ENCODE data around the gene HECTD4. TPM values are rescaled to one million over a fixed set of nuclear protein-coding genes. Genes with fewer than 3 reads are reported as not detected.

HECTD4 gene
- total RNA-seq, 1 experiment from 2014 or later, result 32.5 TPM

- Histone ChIP-seq H3K4me2 (ENCODE audit: low read depth, low read length, poor library complexity, severe bottlenecking) (no peak overlapping the region), H3K4me3 (ENCODE audit: low read length) (no peak overlapping the region), H4K20me1 (ENCODE audit: insufficient read depth, low read depth, low read length) (no peaks in the 10 kb centered on the region), H3K9me3 (ENCODE audit: low read length) (no peaks in the 10 kb centered on the region), H3K79me2 (ENCODE audit: low read length) (no peaks in the 10 kb centered on the region), H3K9ac (ENCODE audit: low read length) (no peak overlapping the region), H3K9me2 (replicated peaks; ENCODE audit: insufficient read depth, low read length) (no peaks in the 10 kb centered on the region), H3K27me3 (ENCODE audit: low read length) (no peaks in the 10 kb centered on the region), H3K27ac (ENCODE audit: low read length) (no peak overlapping the region), H2AFZ (ENCODE audit: low read length) (no peak overlapping the region), H3K4me1 (ENCODE audit: low read length) (no peaks in the 10 kb centered on the region), H3K36me3 (ENCODE audit: insufficient read depth, low read length) (peaks cover 46% of the 10 kb centered on the region)
- no peak for DNase-seq
Measured at GRCh38 chr12:112153893-112154219, 228.4 kb downstream of the HECTD4 start.

- H3K4me3 ChIP-seq (ENCODE audit: low read length), result no peak overlapping the region
- no peaks in the 10 kb centered on the region for H3K9me2 ChIP-seq (replicated peaks; ENCODE audit: insufficient read depth, low read length)
- no peak overlapping the region for H3K4me2 ChIP-seq (ENCODE audit: low read depth, low read length, poor library complexity, severe bottlenecking)
- peaks cover 45% of the 10 kb centered on the region for H3K36me3 ChIP-seq (ENCODE audit: insufficient read depth, low read length)
- no peak overlapping the region for H3K9ac ChIP-seq (ENCODE audit: low read length)
- H2AFZ ChIP-seq (ENCODE audit: low read length), result no peak overlapping the region
- no peaks in the 10 kb centered on the region for H3K79me2 ChIP-seq (ENCODE audit: low read length)
- H4K20me1 ChIP-seq (ENCODE audit: insufficient read depth, low read depth, low read length), result no peaks in the 10 kb centered on the region
- no peaks in the 10 kb centered on the region for H3K9me3 ChIP-seq (ENCODE audit: low read length)
- DNase-seq, result no peak
- no peak overlapping the region for H3K27ac ChIP-seq (ENCODE audit: low read length)
- H3K4me1 ChIP-seq (ENCODE audit: low read length), result no peaks in the 10 kb centered on the region
- no peaks in the 10 kb centered on the region for H3K27me3 ChIP-seq (ENCODE audit: low read length)
Measured at GRCh38 chr12:112153181-112153892, 228.9 kb downstream of the HECTD4 start.

GRCh38 chr12:112151766-112152541 is 230.3 kb downstream of the HECTD4 start:
- no peaks in the 10 kb centered on the region for H3K79me2 ChIP-seq (ENCODE audit: low read length)

GRCh38 chr12:112149596-112149995 is 232.6 kb downstream of the HECTD4 start:
- H3K9ac ChIP-seq (ENCODE audit: low read length), result no peak overlapping the region
- H3K27ac ChIP-seq (ENCODE audit: low read length), result no peak overlapping the region
- H4K20me1 ChIP-seq (ENCODE audit: insufficient read depth, low read depth, low read length), result no peaks in the 10 kb centered on the region
- H3K9me2 ChIP-seq (replicated peaks; ENCODE audit: insufficient read depth, low read length), result no peaks in the 10 kb centered on the region
- peaks cover 9% of the 10 kb centered on the region; the same call in 1 of the 2 replicates for H3K79me2 ChIP-seq (ENCODE audit: low read length)
- no peak overlapping the region for H3K4me3 ChIP-seq (ENCODE audit: low read length)
- H3K27me3 ChIP-seq (ENCODE audit: low read length), result no peaks in the 10 kb centered on the region
- H3K4me1 ChIP-seq (ENCODE audit: low read length), result peaks cover 33% of the 10 kb centered on the region
- DNase-seq, result no peak
- peaks cover 66% of the 10 kb centered on the region for H3K36me3 ChIP-seq (ENCODE audit: insufficient read depth, low read length)
- no peak overlapping the region for H3K4me2 ChIP-seq (ENCODE audit: low read depth, low read length, poor library complexity, severe bottlenecking)
- no peaks in the 10 kb centered on the region for H3K9me3 ChIP-seq (ENCODE audit: low read length)
- H2AFZ ChIP-seq (ENCODE audit: low read length), result no peak overlapping the region

More at GRCh38 chr12:112151766-112152541, 230.3 kb downstream of the HECTD4 start:
- Histone ChIP-seq H3K4me1 (ENCODE audit: low read length) (peaks cover 13% of the 10 kb centered on the region), H3K9ac (ENCODE audit: low read length) (no peak overlapping the region), H3K36me3 (ENCODE audit: insufficient read depth, low read length) (peaks cover 47% of the 10 kb centered on the region), H3K27me3 (ENCODE audit: low read length) (no peaks in the 10 kb centered on the region), H3K9me3 (ENCODE audit: low read length) (no peaks in the 10 kb centered on the region), H2AFZ (ENCODE audit: low read length) (no peak overlapping the region), H3K4me2 (ENCODE audit: low read depth, low read length, poor library complexity, severe bottlenecking) (no peak overlapping the region), H3K9me2 (replicated peaks; ENCODE audit: insufficient read depth, low read length) (no peaks in the 10 kb centered on the region), H3K27ac (ENCODE audit: low read length) (no peak overlapping the region), H3K4me3 (ENCODE audit: low read length) (no peak overlapping the region), H4K20me1 (ENCODE audit: insufficient read depth, low read depth, low read length) (no peaks in the 10 kb centered on the region)
- DNase-seq, result no peak

- peaks cover 67% of the 10 kb centered on the region for H3K36me3 ChIP-seq (ENCODE audit: insufficient read depth, low read length)
- H3K9me3 ChIP-seq (ENCODE audit: low read length), result no peaks in the 10 kb centered on the region
- no peaks in the 10 kb centered on the region for H3K9me2 ChIP-seq (replicated peaks; ENCODE audit: insufficient read depth, low read length)
- DNase-seq, result no peak
- H3K4me2 ChIP-seq (ENCODE audit: low read depth, low read length, poor library complexity, severe bottlenecking), result no peak overlapping the region
- H3K79me2 ChIP-seq (ENCODE audit: low read length), result peaks cover 9% of the 10 kb centered on the region; the same call in 1 of the 2 replicates
- no peak overlapping the region for H3K4me3 ChIP-seq (ENCODE audit: low read length)
- no peak overlapping the region for H3K9ac ChIP-seq (ENCODE audit: low read length)
- H4K20me1 ChIP-seq (ENCODE audit: insufficient read depth, low read depth, low read length), result no peaks in the 10 kb centered on the region
- H3K27ac ChIP-seq (ENCODE audit: low read length), result peak overlapping the region; percentile 76
- H3K27me3 ChIP-seq (ENCODE audit: low read length), result no peaks in the 10 kb centered on the region
- H2AFZ ChIP-seq (ENCODE audit: low read length), result no peak overlapping the region
- peaks cover 37% of the 10 kb centered on the region for H3K4me1 ChIP-seq (ENCODE audit: low read length)
Measured at GRCh38 chr12:112148031-112148513, 234.2 kb downstream of the HECTD4 start.

- no peaks in the 10 kb centered on the region for H4K20me1 ChIP-seq (ENCODE audit: insufficient read depth, low read depth, low read length)
- no peaks in the 10 kb centered on the region for H3K27me3 ChIP-seq (ENCODE audit: low read length)
- peaks cover 52% of the 10 kb centered on the region for H3K36me3 ChIP-seq (ENCODE audit: insufficient read depth, low read length)
- no peak overlapping the region for H3K4me3 ChIP-seq (ENCODE audit: low read length)
- no peaks in the 10 kb centered on the region for H3K9me3 ChIP-seq (ENCODE audit: low read length)
- no peak overlapping the region for H2AFZ ChIP-seq (ENCODE audit: low read length)
- peaks cover 9% of the 10 kb centered on the region; the same call in 1 of the 2 replicates for H3K79me2 ChIP-seq (ENCODE audit: low read length)
- no peak overlapping the region for H3K4me2 ChIP-seq (ENCODE audit: low read depth, low read length, poor library complexity, severe bottlenecking)
- H3K4me1 ChIP-seq (ENCODE audit: low read length), result peaks cover 37% of the 10 kb centered on the region
- no peak overlapping the region for H3K9ac ChIP-seq (ENCODE audit: low read length)
- no peaks in the 10 kb centered on the region for H3K9me2 ChIP-seq (replicated peaks; ENCODE audit: insufficient read depth, low read length)
- DNase-seq, result peak; percentile 31
- peak overlapping the region; percentile 76 for H3K27ac ChIP-seq (ENCODE audit: low read length)
Measured at GRCh38 chr12:112146123-112146522, 236.1 kb downstream of the HECTD4 start.

GRCh38 chr12:112140728-112141127 is 241.5 kb downstream of the HECTD4 start:
- Histone ChIP-seq H3K4me2 (ENCODE audit: low read depth, low read length, poor library complexity, severe bottlenecking) (no peak overlapping the region), H3K27ac (ENCODE audit: low read length) (no peak overlapping the region), H4K20me1 (ENCODE audit: insufficient read depth, low read depth, low read length) (no peaks in the 10 kb centered on the region), H3K36me3 (ENCODE audit: insufficient read depth, low read length) (peaks cover 28% of the 10 kb centered on the region; the same call in 1 of the 2 replicates), H3K9ac (ENCODE audit: low read length) (no peak overlapping the region), H3K9me2 (replicated peaks; ENCODE audit: insufficient read depth, low read length) (no peaks in the 10 kb centered on the region), H3K4me3 (ENCODE audit: low read length) (no peak overlapping the region), H3K9me3 (ENCODE audit: low read length) (no peaks in the 10 kb centered on the region), H3K79me2 (ENCODE audit: low read length) (0 out of 2 replicates have a peak, but pooled peaks cover 4% of the 10 kb centered on the region), H3K4me1 (ENCODE audit: low read length) (peaks cover 15% of the 10 kb centered on the region), H3K27me3 (ENCODE audit: low read length) (no peaks in the 10 kb centered on the region), H2AFZ (ENCODE audit: low read length) (no peak overlapping the region)
- DNase-seq, result no peak

- Histone ChIP-seq H3K79me2 (ENCODE audit: low read length) (peaks cover 47% of the 10 kb centered on the region), H3K27me3 (ENCODE audit: low read length) (no peaks in the 10 kb centered on the region), H4K20me1 (ENCODE audit: insufficient read depth, low read depth, low read length) (no peaks in the 10 kb centered on the region), H3K9me2 (replicated peaks; ENCODE audit: insufficient read depth, low read length) (no peaks in the 10 kb centered on the region), H3K36me3 (ENCODE audit: insufficient read depth, low read length) (peaks cover 41% of the 10 kb centered on the region), H3K4me2 (ENCODE audit: low read depth, low read length, poor library complexity, severe bottlenecking) (no peak overlapping the region), H3K27ac (ENCODE audit: low read length) (no peak overlapping the region), H2AFZ (ENCODE audit: low read length) (no peak overlapping the region), H3K4me3 (ENCODE audit: low read length) (no peak overlapping the region), H3K9ac (ENCODE audit: low read length) (no peak overlapping the region), H3K9me3 (ENCODE audit: low read length) (no peaks in the 10 kb centered on the region), H3K4me1 (ENCODE audit: low read length) (peaks cover 14% of the 10 kb centered on the region)
- no peak for DNase-seq
Measured at GRCh38 chr12:112134731-112135130, 247.5 kb downstream of the HECTD4 start.
